Caco-2 (cell line): ENCODE results near the gene SLC5A5. TPM values are rescaled to one million over a fixed set of nuclear protein-coding genes. Genes with fewer than 3 reads are reported as not detected.
"Not testable (repeated sequence)": the region's sequence is repeated elsewhere in the genome, so short reads cannot be mapped to it uniquely, and the experiment has no call there.

Source experiments
- BruUV-seq: library from RNA; stranded (reverse); fragments of 400-500 nt; replicated peaks from 2 replicates; lab custom pipeline; 2021; lab: Mats Ljungman, UMichigan
- CTCF ChIA-PET: fragments of 300-600 bp; sonication (Branson Sonifier 250); formaldehyde crosslinking; loops from one replicate; lab custom pipeline; 2022; ENCODE audit warnings: antibody characterized with exemption; lab: Charles Lee
- POLR2A ChIA-PET: fragments of 300-600 bp; sonication (Branson Sonifier 250); formaldehyde crosslinking; loops from one replicate; lab custom pipeline; 2022; ENCODE audit warnings: antibody characterized with exemption; lab: Charles Lee
- DNase-seq, 2 experiments: peaks; one replicate each; pipeline versions ENCODE4 v3.0.0 to v3.0.0-alpha.2; 2020 to 2022
- H3K27me3 ChIP-seq: replicated peaks from 2 replicates; pipeline ENCODE4 v1.6.0; 2011; ENCODE audit warnings: low read length; ENCODE audit not compliant: control insufficient read depth, insufficient read depth
- H3K36me3 ChIP-seq: 2 replicates; pipeline ENCODE4 v1.5.1; 2011; ENCODE audit warnings: low read length; ENCODE audit not compliant: control insufficient read depth, insufficient read depth
- H3K4me1 ChIP-seq: fragments of 250-450 bp; sonication (Bioruptor Pico); 2 replicates; pipeline ENCODE4 v1.5.1; 2020; ENCODE audit warnings: mild to moderate bottlenecking
- H3K4me3 ChIP-seq: 2 replicates; pipeline ENCODE4 v1.5.1; 2011; ENCODE audit warnings: low read depth, mild to moderate bottlenecking, control low read depth, low read length
- H3K9me3 ChIP-seq: fragments of 250-450 bp; sonication (Bioruptor Pico); 2 replicates; pipeline ENCODE4 v1.5.1; 2020; ENCODE audit warnings: mild to moderate bottlenecking, moderate library complexity
- H3K27ac Mint-ChIP-seq: one replicate; pipeline ENCODE4 v1.8.0; 2022; ENCODE audit warnings: mixed read lengths; ENCODE audit not compliant: unreplicated experiment
- H3K27me3 Mint-ChIP-seq: one replicate; pipeline ENCODE4 v1.8.0; 2022; ENCODE audit warnings: mixed read lengths; ENCODE audit not compliant: insufficient read depth, unreplicated experiment
- H3K36me3 Mint-ChIP-seq: one replicate; pipeline ENCODE4 v1.8.0; 2022; ENCODE audit warnings: mild to moderate bottlenecking, mixed read lengths; ENCODE audit not compliant: insufficient read depth, unreplicated experiment
- H3K4me1 Mint-ChIP-seq: one replicate; pipeline ENCODE4 v1.8.0; 2022; ENCODE audit warnings: low read depth, mixed read lengths; ENCODE audit not compliant: unreplicated experiment
- H3K4me3 Mint-ChIP-seq: one replicate; pipeline ENCODE4 v1.8.0; 2022; ENCODE audit warnings: mild to moderate bottlenecking, moderate library complexity, mixed read lengths; ENCODE audit not compliant: unreplicated experiment
- H3K9me3 Mint-ChIP-seq: one replicate; pipeline ENCODE4 v1.8.0; 2022; ENCODE audit warnings: mixed read lengths; ENCODE audit not compliant: unreplicated experiment
- CTCF ChIP-seq, 2 experiments: fragments of 200-600 bp in 1 of 2; IDR thresholded peaks; 1 replicate in 1 of 2; 2 replicates in 1 of 2; pipeline versions ENCODE4 v1.5.1 to v1.8.0; 2011 to 2022; ENCODE audit warnings: antibody characterized with exemption in 1 of 2, control low read depth in 1 of 2, inconsistent platforms in 1 of 2, low read depth in 1 of 2, low read length in 1 of 2, mild to moderate bottlenecking in 1 of 2, moderate library complexity in 1 of 2; ENCODE audit not compliant: insufficient read depth in 1 of 2, severe bottlenecking in 1 of 2, unreplicated experiment in 1 of 2
- intact Hi-C: fragments of 100-400 bp; cut with micrococcal nuclease; formaldehyde crosslinking; loops from one replicate; pipeline ENCODE4 v1.10.0; 2022; ENCODE audit not compliant: unreplicated experiment
- total RNA-seq: library from RNA; stranded (reverse); gene quantifications from 2 replicates; pipeline ENCODE4 v1.2.3, GENCODE V29; 2022

SLC5A5 gene
- total RNA-seq, 1 experiment from 2014 or later, result 0.43 TPM

GRCh38 chr19:17910791-17911360, 39.1 kb downstream of the SLC5A5 start:
- Mint-ChIP-seq H3K4me1 (no peaks in the 10 kb centered on the region), H3K9me3 (no peaks in the 10 kb centered on the region), H3K4me3 (no peak overlapping the region), H3K36me3 (peaks cover 1% of the 10 kb centered on the region), H3K27ac (no peak overlapping the region), H3K27me3 (no peaks in the 10 kb centered on the region)
- Histone ChIP-seq H3K27me3 (no peaks in the 10 kb centered on the region), H3K4me1 (peaks cover 5% of the 10 kb centered on the region; the same call in 1 of the 2 replicates), H3K4me3 (no peak overlapping the region), H3K9me3 (peaks cover 9% of the 10 kb centered on the region; the same call in 1 of the 2 replicates), H3K36me3 (no peaks in the 10 kb centered on the region)
- POLR2A ChIA-PET, result no interaction called here
- no TSS peak for BruUV-seq
- no peak for DNase-seq
- intact Hi-C loops, result no loop called here
- CTCF ChIA-PET, result interaction anchor here (0.6 kb wide), 1 partner anchor 413 kb away, joined by 3 read pairs; no protein-coding TSS in a partner anchor
- TF ChIP-seq CTCF (IDR thresholded peaks at IDR 0.05; ENCODE audit: insufficient read depth in 1 of 2, low read depth in 1 of 2, low read length in 1 of 2, severe bottlenecking in 1 of 2, unreplicated experiment in 1 of 2), result no peak

- BruUV-seq, result no TSS peak
- Histone ChIP-seq H3K4me1 (peaks cover 9% of the 10 kb centered on the region; the same call in 1 of the 2 replicates), H3K27me3 (no peaks in the 10 kb centered on the region), H3K4me3 (no peak overlapping the region), H3K9me3 (peaks cover 8% of the 10 kb centered on the region; the same call in 1 of the 2 replicates), H3K36me3 (no peaks in the 10 kb centered on the region)
- H3K4me1 Mint-ChIP-seq, result no peaks in the 10 kb centered on the region
- no peak overlapping the region for H3K4me3 Mint-ChIP-seq
- H3K36me3 Mint-ChIP-seq, result peaks cover 6% of the 10 kb centered on the region
- H3K27me3 Mint-ChIP-seq, result no peaks in the 10 kb centered on the region
- ChIA-PET POLR2A (no interaction called here), CTCF (interaction anchor here (0.7 kb wide), 1 partner anchor 16 kb away, joined by 3 read pairs; the partner anchor contains the start of gene CCDC124)
- H3K27ac Mint-ChIP-seq, result no peak overlapping the region
- H3K9me3 Mint-ChIP-seq, result no peaks in the 10 kb centered on the region
- TF ChIP-seq CTCF (IDR thresholded peaks at IDR 0.05; ENCODE audit: insufficient read depth in 1 of 2, low read depth in 1 of 2, low read length in 1 of 2, severe bottlenecking in 1 of 2, unreplicated experiment in 1 of 2), result no peak
- intact Hi-C loops, result no loop called here
- peak; percentile 16 to 58 for DNase-seq
Measured at GRCh38 chr19:17915940-17916593, 44.3 kb downstream of the SLC5A5 start.

- H3K9me3 ChIP-seq, H3K4me3 Mint-ChIP-seq, H3K27me3 Mint-ChIP-seq, intact Hi-C loops, H3K9me3 Mint-ChIP-seq, H3K27me3 ChIP-seq, H3K36me3 Mint-ChIP-seq, H3K27ac Mint-ChIP-seq, H3K4me3 ChIP-seq, H3K4me1 Mint-ChIP-seq, DNase-seq, H3K36me3 ChIP-seq, CTCF ChIA-PET, POLR2A ChIA-PET, BruUV-seq: not testable (repeated sequence)
- peaks cover 18% of the 10 kb centered on the region for H3K4me1 ChIP-seq
Measured at GRCh38 chr19:17918151-17918550, 46.4 kb downstream of the SLC5A5 start.

GRCh38 chr19:17919122-17919521, 47.4 kb downstream of the SLC5A5 start:
- POLR2A ChIA-PET, result interaction anchor here (0.6 kb wide), 1 partner anchor 15 kb away, joined by 3 read pairs; no protein-coding TSS in a partner anchor
- H3K9me3 Mint-ChIP-seq, H3K36me3 Mint-ChIP-seq, H3K36me3 ChIP-seq, H3K27ac Mint-ChIP-seq, H3K4me1 Mint-ChIP-seq, H3K4me3 Mint-ChIP-seq, BruUV-seq, H3K4me3 ChIP-seq, intact Hi-C loops, H3K27me3 ChIP-seq, H3K27me3 Mint-ChIP-seq, H3K9me3 ChIP-seq: not testable (repeated sequence)
- H3K4me1 ChIP-seq, result peaks cover 18% of the 10 kb centered on the region
- CTCF ChIA-PET, result interaction anchor here (0.7 kb wide), 1 partner anchor 1137 kb away, joined by 4 read pairs; no protein-coding TSS in a partner anchor
- DNase-seq, result peak; percentile 22 to 76
